Ovary (tissue), 3 donors: ENCODE measurements around the gene PPP1R37.

ENCODE experiments used
- EP300 ChIP-seq: sonication (generic); formaldehyde crosslinking; IDR thresholded peaks from one replicate; pipeline ENCODE4 v1.6.1; 2017; ENCODE audit warnings: antibody characterized with exemption
- POLR2A ChIP-seq: fragments of 450-650 bp; IDR thresholded peaks from one replicate; pipeline ENCODE4 v1.6.1; 2017; ENCODE audit warnings: antibody characterized with exemption, mild to moderate bottlenecking, moderate library complexity
- TF ChIP-seq, protein P1 (sequence below), 3 donors: fragments of 450-650 bp in 2 of 3; fragments of 200-600 bp in 1 of 3; IDR thresholded peaks; one replicate each; pipeline versions ENCODE4 v1.5.1 to v1.8.0; 2016 to 2022; ENCODE audit warnings: antibody characterized with exemption in 3 of 3, mild to moderate bottlenecking in 1 of 3
- donor health status: DM: no; HTN: no; CAD: no.

DNA sequence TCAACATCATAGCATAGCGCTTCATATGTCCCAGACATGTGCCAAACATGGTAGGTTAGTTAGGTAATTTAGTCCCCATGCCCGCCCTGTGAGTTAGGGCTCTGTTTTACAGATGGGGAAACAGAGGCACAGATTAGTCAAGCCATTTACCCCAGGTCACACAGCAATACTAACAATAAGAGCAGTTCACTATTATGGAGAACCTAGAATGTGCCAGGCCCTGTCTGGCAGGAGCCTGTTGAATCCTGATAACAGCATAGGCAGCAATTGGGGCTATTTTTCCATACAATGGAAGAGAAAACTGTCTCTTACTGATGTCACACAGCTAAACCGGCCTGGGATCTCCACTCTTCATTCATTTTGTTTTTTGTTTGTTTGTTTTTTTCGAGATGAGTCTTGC is 6.5 kb upstream of the PPP1R37 start:
- TF ChIP-seq, protein P1, sequence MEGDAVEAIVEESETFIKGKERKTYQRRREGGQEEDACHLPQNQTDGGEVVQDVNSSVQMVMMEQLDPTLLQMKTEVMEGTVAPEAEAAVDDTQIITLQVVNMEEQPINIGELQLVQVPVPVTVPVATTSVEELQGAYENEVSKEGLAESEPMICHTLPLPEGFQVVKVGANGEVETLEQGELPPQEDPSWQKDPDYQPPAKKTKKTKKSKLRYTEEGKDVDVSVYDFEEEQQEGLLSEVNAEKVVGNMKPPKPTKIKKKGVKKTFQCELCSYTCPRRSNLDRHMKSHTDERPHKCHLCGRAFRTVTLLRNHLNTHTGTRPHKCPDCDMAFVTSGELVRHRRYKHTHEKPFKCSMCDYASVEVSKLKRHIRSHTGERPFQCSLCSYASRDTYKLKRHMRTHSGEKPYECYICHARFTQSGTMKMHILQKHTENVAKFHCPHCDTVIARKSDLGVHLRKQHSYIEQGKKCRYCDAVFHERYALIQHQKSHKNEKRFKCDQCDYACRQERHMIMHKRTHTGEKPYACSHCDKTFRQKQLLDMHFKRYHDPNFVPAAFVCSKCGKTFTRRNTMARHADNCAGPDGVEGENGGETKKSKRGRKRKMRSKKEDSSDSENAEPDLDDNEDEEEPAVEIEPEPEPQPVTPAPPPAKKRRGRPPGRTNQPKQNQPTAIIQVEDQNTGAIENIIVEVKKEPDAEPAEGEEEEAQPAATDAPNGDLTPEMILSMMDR (IDR thresholded peaks at IDR 0.05) = no peak
- no peak for TF ChIP-seq EP300
- no peak for TF ChIP-seq POLR2A
